AG08395 (cell line): Measurements from ENCODE around the gene TM7SF3.
"Not testable (repeated sequence)": the region's sequence is repeated elsewhere in the genome, so short reads cannot be mapped to it uniquely, and the experiment has no call there.

Experiments used
- DNase-seq: peaks from one replicate; pipeline ENCODE4 v3.0.0; 2012; ENCODE audit warnings: mixed read lengths, low spot score

Gene TM7SF3

GRCh38 chr12:26979733-26980132 lies 34.5 kb downstream of the TM7SF3 start:
- DNase-seq, result no peak

- DNase-seq, result no peak
Measured at GRCh38 chr12:26978801-26979200, 35.4 kb downstream of the TM7SF3 start.

GRCh38 chr12:26976687-26977086 lies 37.5 kb downstream of the TM7SF3 start:
- no peak for DNase-seq

- no peak for DNase-seq
Measured at GRCh38 chr12:26971963-26972362, 42.2 kb downstream of the TM7SF3 start.

- no peak for DNase-seq
Measured at GRCh38 chr12:26970136-26970535, 44.0 kb downstream of the TM7SF3 start.

GRCh38 chr12:26966842-26967241 lies 47.3 kb downstream of the TM7SF3 start:
- no peak for DNase-seq

GRCh38 chr12:26963413-26963812 lies 50.8 kb downstream of the TM7SF3 start:
- no peak for DNase-seq

- no peak for DNase-seq
Measured at GRCh38 chr12:26961803-26962202, 52.4 kb downstream of the TM7SF3 start.

- DNase-seq, result not testable (repeated sequence)
Measured at GRCh38 chr12:26961391-26961790, 52.8 kb downstream of the TM7SF3 start.

GRCh38 chr12:26954027-26954426 lies 60.2 kb downstream of the TM7SF3 start:
- DNase-seq, result no peak

GRCh38 chr12:26953447-26953846 lies 60.7 kb downstream of the TM7SF3 start:
- DNase-seq, result no peak

GRCh38 chr12:26948309-26948708 lies 65.9 kb downstream of the TM7SF3 start:
- no peak for DNase-seq

GRCh38 chr12:26941215-26941594 lies 73.0 kb downstream of the TM7SF3 start:
- no peak for DNase-seq

GRCh38 chr12:26940516-26941214 lies 73.5 kb downstream of the TM7SF3 start:
- no peak for DNase-seq

GRCh38 chr12:26939953-26940352 lies 74.2 kb downstream of the TM7SF3 start:
- DNase-seq, result no peak

- no peak for DNase-seq
Measured at GRCh38 chr12:26939192-26939832, 74.9 kb downstream of the TM7SF3 start.

GRCh38 chr12:26938701-26939062 lies 75.5 kb downstream of the TM7SF3 start:
- DNase-seq, result peak; percentile 7

- peak; percentile 98 for DNase-seq
Measured at GRCh38 chr12:26937863-26938700, 76.1 kb downstream of the TM7SF3 start, which contains the start of the genes FGFR1OP2 and INTS13. Gene FGFR1OP2, plus strand, starts transcription at chr12:26938470. Its CDS starts 15,689 bp downstream, at chr12:26954159. Gene INTS13, minus strand, starts transcription at chr12:26937981. Its CDS starts 1,178 bp downstream, at chr12:26936803.

GRCh38 chr12:26937443-26937862 lies 76.7 kb downstream of the TM7SF3 start:
- no peak for DNase-seq

- DNase-seq, result no peak
Measured at GRCh38 chr12:26936559-26937442, 77.4 kb downstream of the TM7SF3 start.

- no peak for DNase-seq
Measured at GRCh38 chr12:26935636-26936378, 78.4 kb downstream of the TM7SF3 start.
